Activated CD4-positive, alpha-beta T cell treated with anti-CD3 and anti-CD28 coated beads, Interleukin-2, amount 10 ng/mL, durations not matched to agents 7 days and 5 days (primary cell): Measurements from ENCODE around the gene ZNF185. TPM values are rescaled to one million over a fixed set of nuclear protein-coding genes. Genes with fewer than 3 reads are reported as not detected.
A peak's percentile ranks its signal among the peaks of the same experiment; 100 is the strongest.
"Not testable (repeated sequence)": the region's sequence is repeated elsewhere in the genome, so short reads cannot be mapped to it uniquely, and the experiment has no call there.

ENCODE experiments used
- CTCF ChIA-PET: fragments of 350-600 bp; sonication (Branson Sonifier 250); formaldehyde crosslinking; loops from one replicate; lab custom pipeline; 2021; ENCODE audit warnings: antibody characterized with exemption; lab: Charles Lee
- POLR2A ChIA-PET: fragments of 350-600 bp; sonication (Branson Sonifier 250); formaldehyde crosslinking; loops from one replicate; lab custom pipeline; 2021; ENCODE audit warnings: antibody characterized with exemption; lab: Charles Lee
- DNase-seq: peaks from one replicate; pipeline ENCODE4 v3.0.0-alpha.2; 2020
- H3K27ac Mint-ChIP-seq: one replicate; pipeline ENCODE4 v1.8.0; 2021; ENCODE audit warnings: mild to moderate bottlenecking, moderate library complexity, mixed read lengths
- H3K27me3 Mint-ChIP-seq: one replicate; pipeline ENCODE4 v1.8.0; 2021; ENCODE audit warnings: mixed read lengths
- H3K36me3 Mint-ChIP-seq: one replicate; pipeline ENCODE4 v1.8.0; 2021; ENCODE audit warnings: low read depth, mixed read lengths
- H3K4me1 Mint-ChIP-seq: one replicate; pipeline ENCODE4 v1.8.0; 2021; ENCODE audit warnings: mixed read lengths
- H3K4me3 Mint-ChIP-seq: one replicate; pipeline ENCODE4 v1.8.0; 2021; ENCODE audit warnings: mild to moderate bottlenecking, moderate library complexity, mixed read lengths
- H3K9me3 Mint-ChIP-seq: one replicate; pipeline ENCODE4 v1.8.0; 2021; ENCODE audit warnings: mixed read lengths
- total RNA-seq, 2 experiments: library from RNA; stranded (reverse); gene quantifications; one replicate each; pipeline ENCODE4 v1.2.3, GENCODE V29; 2021

The ZNF185 gene
- total RNA-seq, 2 experiments from 2014 or later: 1.0 to 1.6 TPM

DNA sequence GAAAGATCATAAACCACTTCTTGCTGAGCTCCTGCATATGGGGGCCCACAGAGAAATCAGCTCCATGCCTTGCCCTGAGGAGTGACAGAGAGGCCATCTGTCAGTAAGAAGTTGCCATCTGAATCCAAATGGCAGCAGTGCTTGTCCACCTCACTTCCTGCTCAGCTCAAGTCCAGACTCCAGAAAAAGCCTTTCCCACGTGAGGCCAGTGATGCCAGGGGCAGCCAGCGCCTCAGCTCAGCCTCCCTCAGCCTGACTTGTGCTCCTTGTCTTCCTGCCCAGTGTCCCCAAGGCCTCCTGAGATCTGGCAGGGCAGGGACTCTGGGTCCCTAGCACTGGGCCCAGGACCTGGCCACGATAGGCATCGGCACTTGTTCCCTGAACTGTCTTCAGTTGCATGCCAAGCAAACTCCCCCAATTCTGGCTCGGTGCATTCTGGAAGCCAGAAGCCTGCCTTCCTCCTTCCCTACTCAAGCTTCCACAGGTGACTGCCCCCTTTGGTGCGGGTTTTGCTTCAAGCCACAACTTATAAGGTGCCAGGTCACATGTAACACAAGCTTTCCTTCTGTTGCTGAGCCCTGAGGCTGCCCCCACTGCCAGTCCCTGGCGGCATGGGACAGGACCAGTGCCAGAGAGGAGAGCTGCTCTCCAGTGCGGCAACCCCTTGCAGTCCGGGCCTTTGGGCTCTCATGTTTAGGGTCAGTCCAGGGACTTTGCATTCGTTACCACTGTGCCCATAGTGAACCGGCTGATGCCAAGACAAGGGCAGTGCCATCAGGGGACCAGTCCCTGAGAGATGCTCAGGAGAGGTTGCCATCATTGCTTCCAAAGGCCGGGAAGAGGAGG is 2.2 kb downstream of the ZNF185 start:
- Mint-ChIP-seq H3K27ac (no peak overlapping the region), H3K36me3 (no peaks in the 10 kb centered on the region), H3K9me3 (no peaks in the 10 kb centered on the region), H3K27me3 (peaks cover 9% of the 10 kb centered on the region), H3K4me1 (no peaks in the 10 kb centered on the region), H3K4me3 (no peak overlapping the region)
- ChIA-PET POLR2A (no interaction called here), CTCF (interaction anchor here (0.9 to 1.8 kb wide), 3 partner anchors 9 to 32 kb away, joined by 3 to 4 read pairs (median 3); no protein-coding TSS in a partner anchor)
- no peak for DNase-seq

DNA sequence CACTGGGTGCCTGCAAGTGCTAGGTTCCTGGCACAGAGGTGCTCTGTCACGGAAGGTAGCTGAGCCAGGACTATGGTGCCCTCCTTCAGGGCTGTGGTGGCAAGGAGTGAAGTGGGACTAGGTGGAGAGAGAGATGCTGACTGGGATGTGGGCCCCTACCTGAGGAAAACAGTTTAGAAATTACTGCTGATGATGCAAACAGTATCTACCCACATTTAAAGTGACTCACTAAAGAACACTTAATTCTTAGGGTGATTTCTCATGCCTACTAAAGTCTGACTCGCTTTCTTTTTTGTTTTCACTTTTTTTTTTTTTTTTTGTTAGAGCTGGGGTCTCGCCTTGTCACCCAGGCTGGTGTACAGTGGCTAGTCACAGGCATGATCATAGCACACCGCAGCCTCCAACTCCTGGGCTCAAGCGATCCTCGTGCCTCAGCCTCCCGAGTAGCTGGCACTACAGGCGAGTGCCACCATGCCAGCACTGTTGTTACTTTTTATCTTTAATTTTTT is 3.1 kb downstream of the ZNF185 start:
- ChIA-PET POLR2A (no interaction called here), CTCF (interaction anchor here (1.8 kb wide), 1 partner anchor 10 kb away, joined by 4 read pairs; no protein-coding TSS in a partner anchor)
- H3K36me3 Mint-ChIP-seq: no peaks in the 10 kb centered on the region
- no peak for DNase-seq
- no peaks in the 10 kb centered on the region for H3K9me3 Mint-ChIP-seq
- no peak overlapping the region for H3K4me3 Mint-ChIP-seq
- H3K27ac Mint-ChIP-seq: no peak overlapping the region
- H3K4me1 Mint-ChIP-seq: no peaks in the 10 kb centered on the region
- H3K27me3 Mint-ChIP-seq: peaks cover 8% of the 10 kb centered on the region

DNA sequence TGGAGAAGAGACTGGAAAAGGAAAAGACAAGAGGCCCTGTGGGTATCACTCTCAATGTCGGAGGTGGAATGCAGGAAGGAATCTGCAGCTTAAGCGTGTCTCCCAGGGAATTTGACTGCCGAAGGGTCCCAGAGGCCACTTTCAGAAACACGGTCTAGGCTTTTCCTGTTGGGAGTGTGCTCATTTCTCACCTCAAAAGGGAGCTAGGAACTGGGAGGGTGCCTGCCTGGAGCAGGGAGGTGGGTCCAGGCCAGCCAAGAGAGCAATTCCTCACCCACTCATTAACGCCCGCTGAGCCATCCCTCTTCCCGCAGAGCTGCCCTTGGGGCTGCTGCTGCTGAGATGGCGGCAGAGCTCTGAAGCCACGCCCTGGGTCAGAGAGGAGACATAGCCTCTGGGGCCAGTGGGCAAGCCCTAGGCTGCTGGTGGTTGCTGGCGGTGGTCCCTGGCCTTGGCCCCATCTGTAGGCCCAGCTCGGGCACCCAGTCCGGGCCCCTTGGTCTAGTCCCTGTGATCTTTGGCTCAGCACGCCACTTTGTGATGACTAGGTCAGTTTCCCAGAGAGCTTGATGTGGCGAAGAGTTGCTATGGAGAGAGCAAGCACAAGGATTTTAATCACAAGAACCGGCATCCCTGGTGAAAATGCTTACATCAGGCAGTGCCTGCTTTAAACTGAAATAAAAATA is 4.1 kb downstream of the ZNF185 start:
- no peak overlapping the region for H3K4me3 Mint-ChIP-seq
- no peaks in the 10 kb centered on the region for H3K4me1 Mint-ChIP-seq
- POLR2A ChIA-PET: no interaction called here
- H3K36me3 Mint-ChIP-seq: no peaks in the 10 kb centered on the region
- DNase-seq: no peak
- no peaks in the 10 kb centered on the region for H3K9me3 Mint-ChIP-seq
- CTCF ChIA-PET: no interaction called here
- peaks cover 1% of the 10 kb centered on the region for H3K27me3 Mint-ChIP-seq
- H3K27ac Mint-ChIP-seq: no peak overlapping the region

GRCh38 chrX:152902502-152902820 is 4.6 kb downstream of the ZNF185 start:
- no peak for DNase-seq
- H3K4me3 Mint-ChIP-seq: no peak overlapping the region
- H3K27me3 Mint-ChIP-seq: peaks cover 3% of the 10 kb centered on the region
- CTCF ChIA-PET: no interaction called here
- no peaks in the 10 kb centered on the region for H3K36me3 Mint-ChIP-seq
- POLR2A ChIA-PET: no interaction called here
- H3K4me1 Mint-ChIP-seq: no peaks in the 10 kb centered on the region
- no peaks in the 10 kb centered on the region for H3K9me3 Mint-ChIP-seq
- H3K27ac Mint-ChIP-seq: no peak overlapping the region

GRCh38 chrX:152903589-152903988 is 5.7 kb downstream of the ZNF185 start:
- Mint-ChIP-seq H3K27ac (no peak overlapping the region), H3K4me1 (no peaks in the 10 kb centered on the region), H3K27me3 (peaks cover 3% of the 10 kb centered on the region), H3K9me3 (no peaks in the 10 kb centered on the region), H3K36me3 (no peaks in the 10 kb centered on the region), H3K4me3 (no peak overlapping the region)
- ChIA-PET POLR2A (no interaction called here), CTCF (no interaction called here)
- DNase-seq: no peak

GRCh38 chrX:152904151-152905080 is 6.5 kb downstream of the ZNF185 start:
- ChIA-PET POLR2A (no interaction called here), CTCF (no interaction called here)
- Mint-ChIP-seq H3K27ac (peak overlapping the region; percentile 41), H3K4me1 (no peaks in the 10 kb centered on the region), H3K36me3 (no peaks in the 10 kb centered on the region), H3K9me3 (no peaks in the 10 kb centered on the region), H3K27me3 (peaks cover 3% of the 10 kb centered on the region), H3K4me3 (no peak overlapping the region)
- peak; percentile 28 for DNase-seq

DNA sequence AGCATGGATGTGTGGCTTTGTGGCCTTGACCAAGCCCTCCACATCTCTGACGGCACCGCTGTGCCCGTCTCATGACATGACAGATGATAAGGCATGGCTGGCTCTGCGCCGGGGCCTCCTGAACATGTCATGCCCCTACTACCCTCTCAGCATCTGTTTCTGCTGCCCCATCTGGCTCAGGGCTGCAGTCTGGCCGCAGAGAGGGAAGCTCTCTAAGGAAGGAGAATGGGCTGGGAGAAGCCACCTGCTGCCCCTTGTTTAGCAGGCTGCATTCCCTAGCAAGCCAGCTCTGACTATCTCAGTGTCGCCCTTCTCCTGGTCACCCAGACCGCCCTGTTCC is 7.2 kb downstream of the ZNF185 start:
- Mint-ChIP-seq H3K27ac (no peak overlapping the region), H3K4me1 (no peaks in the 10 kb centered on the region), H3K4me3 (no peak overlapping the region), H3K9me3 (no peaks in the 10 kb centered on the region), H3K27me3 (peaks cover 3% of the 10 kb centered on the region), H3K36me3 (no peaks in the 10 kb centered on the region)
- POLR2A ChIA-PET: no interaction called here
- CTCF ChIA-PET: interaction anchor here (1.0 kb wide), 1 partner anchor 61 kb away, joined by 3 read pairs; no protein-coding TSS in a partner anchor
- DNase-seq: no peak

DNA sequence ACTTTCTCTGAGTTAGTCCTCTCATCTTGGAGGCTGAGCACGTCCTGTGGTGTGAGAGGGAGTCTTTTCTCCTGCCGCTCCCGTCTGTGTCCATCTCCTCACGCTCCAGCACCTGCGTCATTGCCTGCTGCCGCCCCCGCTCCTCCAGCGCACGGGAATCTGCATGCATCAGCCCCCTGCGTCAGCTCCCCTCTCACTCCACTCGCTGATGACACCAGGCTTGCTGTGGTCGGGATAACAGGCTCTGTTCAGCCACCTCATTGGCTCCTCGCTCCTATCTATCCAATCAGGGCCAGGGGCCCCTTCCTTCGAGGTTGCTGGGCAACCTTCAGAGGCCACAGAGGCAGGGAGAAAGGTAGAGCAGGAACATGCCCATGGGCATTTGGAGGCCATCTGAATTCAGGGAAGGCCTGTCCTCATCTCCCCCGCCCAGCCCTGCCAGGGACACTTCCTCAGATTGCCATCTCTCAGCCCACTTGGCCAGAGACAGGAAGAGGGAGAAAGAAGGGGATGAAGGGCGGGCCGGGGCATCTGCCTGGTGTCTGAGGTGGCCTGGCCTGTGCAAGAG is 9.3 kb downstream of the ZNF185 start:
- POLR2A ChIA-PET: no interaction called here
- CTCF ChIA-PET: no interaction called here
- no peaks in the 10 kb centered on the region for H3K9me3 Mint-ChIP-seq
- H3K4me1 Mint-ChIP-seq: no peaks in the 10 kb centered on the region
- H3K36me3 Mint-ChIP-seq: no peaks in the 10 kb centered on the region
- DNase-seq: no peak
- no peak overlapping the region for H3K27ac Mint-ChIP-seq
- H3K27me3 Mint-ChIP-seq: peaks cover 3% of the 10 kb centered on the region
- no peak overlapping the region for H3K4me3 Mint-ChIP-seq

GRCh38 chrX:152908486-152908885 is 10.6 kb downstream of the ZNF185 start:
- H3K9me3 Mint-ChIP-seq: no peaks in the 10 kb centered on the region
- CTCF ChIA-PET: no interaction called here
- H3K4me1 Mint-ChIP-seq: no peaks in the 10 kb centered on the region
- H3K4me3 Mint-ChIP-seq: no peak overlapping the region
- H3K27me3 Mint-ChIP-seq: peaks cover 3% of the 10 kb centered on the region
- no peak for DNase-seq
- POLR2A ChIA-PET: no interaction called here
- no peak overlapping the region for H3K27ac Mint-ChIP-seq
- H3K36me3 Mint-ChIP-seq: no peaks in the 10 kb centered on the region

GRCh38 chrX:152910018-152910417 is 12.2 kb downstream of the ZNF185 start:
- CTCF ChIA-PET: not testable (repeated sequence)

DNA sequence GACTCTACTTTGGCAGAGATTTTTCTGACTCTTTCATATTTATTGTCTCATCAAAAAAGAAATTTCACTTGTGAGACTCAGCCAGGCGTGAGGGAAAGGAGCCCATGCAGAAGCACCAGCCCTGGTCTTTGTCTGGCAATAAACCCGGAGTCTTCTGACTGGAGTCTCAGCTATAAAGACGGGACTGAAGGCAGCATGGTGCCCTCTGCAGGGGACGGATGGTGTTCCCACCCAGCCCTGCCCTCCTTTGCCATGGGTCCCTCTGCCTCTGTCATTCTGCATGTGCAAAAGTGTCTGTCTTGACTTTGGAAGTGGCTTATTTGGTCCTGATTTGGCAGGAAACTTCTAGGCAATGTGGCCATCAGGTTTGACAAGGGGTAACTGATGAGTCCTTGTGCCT is 14.2 kb downstream of the ZNF185 start:
- Mint-ChIP-seq H3K36me3 (no peaks in the 10 kb centered on the region), H3K4me3 (no peak overlapping the region), H3K27me3 (peaks cover under 1% of the 10 kb centered on the region), H3K9me3 (no peaks in the 10 kb centered on the region), H3K4me1 (no peaks in the 10 kb centered on the region), H3K27ac (no peak overlapping the region)
- no peak for DNase-seq
- ChIA-PET CTCF (no interaction called here), POLR2A (no interaction called here)

More at GRCh38 chrX:152910018-152910417, 12.2 kb downstream of the ZNF185 start:
- H3K4me3 Mint-ChIP-seq, H3K4me1 Mint-ChIP-seq, H3K36me3 Mint-ChIP-seq, DNase-seq, POLR2A ChIA-PET, H3K27ac Mint-ChIP-seq, H3K9me3 Mint-ChIP-seq, H3K27me3 Mint-ChIP-seq: not testable (repeated sequence)

DNA sequence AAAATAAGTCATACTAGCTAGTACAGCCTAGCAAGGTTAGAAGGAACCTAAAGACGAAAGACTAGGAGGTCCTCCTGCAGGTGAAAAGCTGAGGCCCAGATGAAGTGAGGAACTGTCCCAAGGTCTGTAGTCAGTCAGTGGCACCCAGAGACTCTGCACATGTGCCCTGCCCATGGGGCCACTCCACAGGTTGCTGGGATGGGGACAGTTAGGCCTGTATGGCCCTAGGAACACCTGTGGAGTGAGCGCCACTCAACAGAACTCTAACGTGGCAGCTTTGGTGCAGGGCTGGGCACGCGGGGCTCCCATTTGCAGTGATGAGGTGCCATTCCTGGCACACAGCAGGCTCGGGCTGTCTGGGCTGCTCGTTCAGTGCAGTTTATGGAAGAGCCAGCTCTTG is 14.8 kb downstream of the ZNF185 start:
- DNase-seq: no peak
- Mint-ChIP-seq H3K36me3 (no peaks in the 10 kb centered on the region), H3K4me3 (no peak overlapping the region), H3K27me3 (no peaks in the 10 kb centered on the region), H3K9me3 (no peaks in the 10 kb centered on the region), H3K27ac (no peak overlapping the region), H3K4me1 (no peaks in the 10 kb centered on the region)
- ChIA-PET CTCF (no interaction called here), POLR2A (no interaction called here)
